Upper lobe of left lung (tissue), 4 donors: ENCODE results near the gene OLFM3.

ENCODE experiments used
- CTCF ChIP-seq, 6 experiments: fragments of 450-650 bp in 4 of 6; fragments of 200-600 bp in 2 of 6; sonication (generic) in 2 of 6; IDR thresholded peaks; one replicate each; pipeline ENCODE4 v1.5.1; 2016 to 2019; ENCODE audit warnings: antibody characterized with exemption in 6 of 6
- POLR2AphosphoS5 ChIP-seq, 2 donors: sonication (generic); formaldehyde crosslinking; IDR thresholded peaks; one replicate each; pipeline ENCODE4 v1.5.1; 2017; ENCODE audit warnings: antibody characterized with exemption in 2 of 2

- TF ChIP-seq CTCF (IDR thresholded peaks at IDR 0.05) (no peak), POLR2AphosphoS5 (IDR thresholded peaks at IDR 0.05) (no peak)
These were observed 50.8 kb downstream of the OLFM3 start for GRCh38 chr1:101945884-101946283.
